WTC11 (cell line): ENCODE results near the gene C11orf54. TPM values are rescaled to one million over a fixed set of nuclear protein-coding genes. Genes with fewer than 3 reads are reported as not detected.
A peak's percentile ranks its signal among the peaks of the same experiment; 100 is the strongest.

Experiments
- ATAC-seq: fragments of 200-7000 bp; cut with Tn5 transposase; 2 replicates; pipeline ENCODE4 v1.10.0; 2021; ENCODE audit warnings: mild to moderate bottlenecking, moderate library complexity
- CTCF ChIA-PET: fragments of 300-600 bp; sonication (Branson Sonifier 250); formaldehyde crosslinking; loops from one replicate; lab custom pipeline; 2021; ENCODE audit warnings: antibody characterized with exemption; lab: Charles Lee
- POLR2A ChIA-PET: fragments of 350-600 bp; sonication (Branson Sonifier 250); formaldehyde crosslinking; loops from one replicate; lab custom pipeline; 2021; ENCODE audit warnings: antibody characterized with exemption; lab: Charles Lee
- DNase-seq: peaks from one replicate; pipeline ENCODE4 v3.0.0; 2021; ENCODE audit warnings: low spot score
- H3K27ac Mint-ChIP-seq: 2 replicates; pipeline ENCODE4 v1.8.0; 2021; ENCODE audit warnings: mixed read lengths
- H3K27me3 Mint-ChIP-seq: 2 replicates; pipeline ENCODE4 v1.8.0; 2021; ENCODE audit warnings: low read depth, mild to moderate bottlenecking, moderate library complexity, mixed read lengths
- H3K36me3 Mint-ChIP-seq: 2 replicates; pipeline ENCODE4 v1.8.0; 2021; ENCODE audit warnings: mixed read lengths
- H3K4me1 Mint-ChIP-seq: 2 replicates; pipeline ENCODE4 v1.8.0; 2022; ENCODE audit warnings: mixed read lengths
- H3K4me3 Mint-ChIP-seq: 2 replicates; pipeline ENCODE4 v1.8.0; 2021; ENCODE audit warnings: mild to moderate bottlenecking, moderate library complexity, mixed read lengths
- H3K9me3 Mint-ChIP-seq: 2 replicates; pipeline ENCODE4 v1.8.0; 2021; ENCODE audit warnings: mixed read lengths
- AFF4 ChIP-seq: sonication (generic); formaldehyde crosslinking; IDR thresholded peaks from 2 replicates; pipeline ENCODE4 v1.8.1; 2023; ENCODE audit warnings: mild to moderate bottlenecking, missing genetic modification reagents, borderline replicate concordance
- ARID4B ChIP-seq: sonication (generic); formaldehyde crosslinking; IDR thresholded peaks from 2 replicates; pipeline ENCODE4 v1.8.0; 2023; ENCODE audit warnings: missing genetic modification reagents, mild to moderate bottlenecking, borderline replicate concordance
- ATF1 ChIP-seq: sonication (generic); formaldehyde crosslinking; IDR thresholded peaks from 2 replicates; pipeline ENCODE4 v1.8.1; 2023; ENCODE audit warnings: mild to moderate bottlenecking, moderate library complexity, missing genetic modification reagents
- ATF6 ChIP-seq: sonication (generic); formaldehyde crosslinking; IDR thresholded peaks from 2 replicates; pipeline ENCODE4 v1.8.1; 2023; ENCODE audit warnings: mild to moderate bottlenecking, missing genetic modification reagents
- CREM ChIP-seq: sonication (generic); formaldehyde crosslinking; IDR thresholded peaks from 2 replicates; pipeline ENCODE4 v1.8.1; 2022; ENCODE audit warnings: mild to moderate bottlenecking, missing genetic modification reagents, moderate library complexity
- ETV6 ChIP-seq: sonication (generic); formaldehyde crosslinking; IDR thresholded peaks from 2 replicates; pipeline ENCODE4 v1.8.1; 2022; ENCODE audit warnings: mild to moderate bottlenecking, missing genetic modification reagents
- FOXK1 ChIP-seq: sonication (generic); formaldehyde crosslinking; IDR thresholded peaks from 2 replicates; pipeline ENCODE4 v1.8.0; 2022; ENCODE audit warnings: mild to moderate bottlenecking, moderate library complexity, missing genetic modification reagents
- FOXP1 ChIP-seq: sonication (generic); formaldehyde crosslinking; IDR thresholded peaks from 2 replicates; pipeline ENCODE4 v1.8.0; 2022; ENCODE audit warnings: missing genetic modification reagents, mild to moderate bottlenecking, moderate library complexity, borderline replicate concordance
- FOXP4 ChIP-seq: sonication (generic); formaldehyde crosslinking; IDR thresholded peaks from 2 replicates; pipeline ENCODE4 v1.8.0; 2022; ENCODE audit warnings: mild to moderate bottlenecking, missing genetic modification reagents
- HMGA2 ChIP-seq: fragments of 250-450 bp; sonication (Bioruptor Pico); IDR thresholded peaks from 2 replicates; pipeline ENCODE4 v1.4.0; 2021; ENCODE audit warnings: mild to moderate bottlenecking, moderate library complexity
- KAT7 ChIP-seq: sonication (generic); formaldehyde crosslinking; IDR thresholded peaks from 2 replicates; pipeline ENCODE4 v1.8.1; 2023; ENCODE audit warnings: missing genetic modification reagents, mild to moderate bottlenecking, borderline replicate concordance
- MLX ChIP-seq: sonication (generic); formaldehyde crosslinking; IDR thresholded peaks from 2 replicates; pipeline ENCODE4 v1.8.1; 2023; ENCODE audit warnings: mild to moderate bottlenecking, missing genetic modification reagents, moderate library complexity
- NFATC4 ChIP-seq: fragments of 250-450 bp; sonication (Bioruptor Pico); IDR thresholded peaks from 2 replicates; pipeline ENCODE4 v1.9.0; 2021; ENCODE audit warnings: mild to moderate bottlenecking
- NR3C1 ChIP-seq: sonication (generic); formaldehyde crosslinking; conservative IDR thresholded peaks from 2 replicates; pipeline ENCODE4 v1.8.1; 2023; ENCODE audit warnings: low read depth, mild to moderate bottlenecking, missing genetic modification reagents
- RELA ChIP-seq: sonication (generic); formaldehyde crosslinking; IDR thresholded peaks from 2 replicates; pipeline ENCODE4 v1.8.1; 2022; ENCODE audit warnings: missing genetic modification reagents, mild to moderate bottlenecking, borderline replicate concordance
- SMAD3 ChIP-seq: sonication (generic); formaldehyde crosslinking; IDR thresholded peaks from 2 replicates; pipeline ENCODE4 v1.8.0; 2022; ENCODE audit warnings: missing genetic modification reagents, mild to moderate bottlenecking, borderline replicate concordance
- SP1 ChIP-seq: sonication (generic); formaldehyde crosslinking; conservative IDR thresholded peaks from 2 replicates; pipeline ENCODE4 v1.8.1; 2022; ENCODE audit warnings: missing genetic modification reagents
- TEAD1 ChIP-seq: sonication (generic); formaldehyde crosslinking; IDR thresholded peaks from 2 replicates; pipeline ENCODE4 v1.8.0; 2022; ENCODE audit warnings: mild to moderate bottlenecking, missing genetic modification reagents
- TEAD4 ChIP-seq: sonication (generic); formaldehyde crosslinking; IDR thresholded peaks from 2 replicates; pipeline ENCODE4 v1.8.0; 2022; ENCODE audit warnings: mild to moderate bottlenecking, missing genetic modification reagents
- USF2 ChIP-seq: sonication (generic); formaldehyde crosslinking; IDR thresholded peaks from 2 replicates; pipeline ENCODE4 v1.8.1; 2023; ENCODE audit warnings: mild to moderate bottlenecking, missing genetic modification reagents, moderate library complexity
- ZNF121 ChIP-seq: sonication (generic); formaldehyde crosslinking; IDR thresholded peaks from 2 replicates; pipeline ENCODE4 v1.8.0; 2023; ENCODE audit warnings: missing genetic modification reagents
- ZNF671 ChIP-seq: fragments of 250-450 bp; sonication (Bioruptor Pico); IDR thresholded peaks from 2 replicates; pipeline ENCODE4 v1.8.0; 2021; ENCODE audit warnings: mild to moderate bottlenecking
- total RNA-seq: library from RNA; stranded (reverse); gene quantifications from 3 replicates; pipeline ENCODE4 v1.2.3, GENCODE V29; 2021

C11orf54 gene
- total RNA-seq, 1 experiment from 2014 or later, result 25.4 TPM

- Mint-ChIP-seq H3K36me3 (peaks cover 17% of the 10 kb centered on the region), H3K27me3 (no peaks in the 10 kb centered on the region), H3K4me3 (peak within 1 kb of the TSS; percentile 94), H3K4me1 (peaks cover 23% of the 10 kb centered on the region), H3K9me3 (no peaks in the 10 kb centered on the region), H3K27ac (peak within 1 kb of the TSS; percentile 97)
- ATAC-seq (peak; percentile 97), DNase-seq (peak; percentile 91)
- ChIA-PET POLR2A (interaction anchor here (0.6 to 3.0 kb wide), 14 partner anchors 8 to 728 kb away, joined by 3 to 57 read pairs (median 4); partner anchors contain the start of genes C11orf54, C11orf97, TAF1D and VSTM5), CTCF (interaction anchor here (0.8 to 1.6 kb wide), 9 partner anchors 9 to 111 kb away, joined by 3 to 24 read pairs (median 4); partner anchors contain the start of genes C11orf54 and TAF1D)
- peak; percentile 70 for TF ChIP-seq SP1 (CRISPR knock-in tag)
- TF ChIP-seq NR3C1 (CRISPR knock-in tag), result no peak
- peak; percentile 27; the same call in 1 of the 2 replicates for TF ChIP-seq ETV6 (CRISPR knock-in tag)
- peak; percentile 57 for TF ChIP-seq FOXK1
- peak; percentile 67; the same call in 1 of the 2 replicates for TF ChIP-seq RELA (CRISPR knock-in tag)
- no peak for TF ChIP-seq TEAD1 (CRISPR knock-in tag)
- TF ChIP-seq ATF6, result no peak
- peak; percentile 78; the same call in 1 of the 2 replicates for TF ChIP-seq FOXP1 (CRISPR knock-in tag)
- no peak for TF ChIP-seq ZNF671 (CRISPR knock-in tag)
- TF ChIP-seq ARID4B (CRISPR knock-in tag), result no peak; the same call in 1 of the 2 replicates
- TF ChIP-seq NFATC4 (CRISPR knock-in tag), result no peak
- TF ChIP-seq TEAD4 (CRISPR knock-in tag), result no peak; the same call in 1 of the 2 replicates
- TF ChIP-seq AFF4 (CRISPR knock-in tag), result 0 out of 2 replicates have a peak, but pooled peaks have one; percentile 24
- no peak for TF ChIP-seq USF2 (CRISPR knock-in tag)
- TF ChIP-seq SMAD3 (CRISPR knock-in tag), result 0 out of 2 replicates have a peak, but pooled peaks have one; percentile 61
- TF ChIP-seq ATF1, result peak; percentile 74; the same call in 1 of the 2 replicates
- TF ChIP-seq KAT7 (CRISPR knock-in tag), result peak; percentile 85; the same call in 1 of the 2 replicates
- peak; percentile 49; the same call in 1 of the 2 replicates for TF ChIP-seq FOXP4 (CRISPR knock-in tag)
- TF ChIP-seq MLX (CRISPR knock-in tag), result peak; percentile 46; the same call in 1 of the 2 replicates
- no peak for TF ChIP-seq HMGA2 (CRISPR knock-in tag)
- TF ChIP-seq CREM (CRISPR knock-in tag), result peak; percentile 54; the same call in 1 of the 2 replicates
- peak; percentile 20; the same call in 1 of the 2 replicates for TF ChIP-seq ZNF121 (CRISPR knock-in tag)
Measured at GRCh38 chr11:93784145-93784934, 42.9 kb downstream of the C11orf54 start, which contains the start of gene MED17. Gene MED17, plus strand, starts transcription at chr11:93784282. Its CDS starts 232 bp downstream, at chr11:93784514.
